A673 (cell line): ENCODE results near the gene PRR12. TPM values are rescaled to one million over a fixed set of nuclear protein-coding genes. Genes with fewer than 3 reads are reported as not detected.

Experiments used
- BruUV-seq: library from RNA; stranded (reverse); fragments of 400-500 nt; replicated peaks from 2 replicates; lab custom pipeline; 2021; lab: Mats Ljungman, UMichigan
- CTCF ChIA-PET: fragments of 300-600 bp; sonication (Branson Sonifier 250); formaldehyde crosslinking; loops from one replicate; lab custom pipeline; 2022; ENCODE audit warnings: antibody characterized with exemption; lab: Charles Lee
- POLR2A ChIA-PET: fragments of 300-600 bp; sonication (Branson Sonifier 250); formaldehyde crosslinking; loops from one replicate; lab custom pipeline; 2022; ENCODE audit warnings: antibody characterized with exemption; ENCODE audit not compliant: low non-redundant PET; lab: Charles Lee
- DNase-seq: peaks from one replicate; pipeline ENCODE4 v3.0.0-alpha.2; 2015; ENCODE audit warnings: low spot score
- H3K27ac ChIP-seq: fragments of 200-600 bp; sonication (generic); 2 replicates; pipeline ENCODE4 v1.5.1; 2016; ENCODE audit warnings: mixed run types, low read depth, mild to moderate bottlenecking, mixed read lengths, antibody characterized with exemption, low read length; ENCODE audit not compliant: poor library complexity, severe bottlenecking
- H3K27me3 ChIP-seq: fragments of 200-600 bp; sonication (generic); replicated peaks from 2 replicates; pipeline ENCODE4 v1.6.1; 2017; ENCODE audit warnings: mixed run types, low read depth, mild to moderate bottlenecking, mixed read lengths, antibody characterized with exemption, low read length; ENCODE audit not compliant: insufficient read depth, poor library complexity
- H3K36me3 ChIP-seq: fragments of 200-600 bp; sonication (generic); 2 replicates; pipeline ENCODE4 v1.6.1; 2016; ENCODE audit warnings: mixed run types, mild to moderate bottlenecking, mixed read lengths, antibody characterized with exemption, low read length; ENCODE audit not compliant: insufficient read depth, poor library complexity, severe bottlenecking
- H3K4me1 ChIP-seq: fragments of 200-600 bp; sonication (generic); 2 replicates; pipeline ENCODE4 v1.6.1; 2017; ENCODE audit warnings: mixed run types, mild to moderate bottlenecking, mixed read lengths, antibody characterized with exemption, low read length; ENCODE audit not compliant: insufficient read depth, poor library complexity, severe bottlenecking
- H3K4me3 ChIP-seq: fragments of 200-600 bp; sonication (generic); 2 replicates; pipeline ENCODE4 v1.5.1; 2016; ENCODE audit warnings: low read depth, mixed run types, mild to moderate bottlenecking, mixed read lengths, low read length; ENCODE audit not compliant: poor library complexity, severe bottlenecking
- H3K9me3 ChIP-seq: fragments of 200-600 bp; sonication (generic); 2 replicates; pipeline ENCODE4 v1.6.1; 2016; ENCODE audit warnings: mixed run types, low read depth, mild to moderate bottlenecking, mixed read lengths, antibody characterized with exemption, low read length; ENCODE audit not compliant: poor library complexity, severe bottlenecking
- EZH2 ChIP-seq: fragments of 200-600 bp; sonication (generic); IDR thresholded peaks from 2 replicates; pipeline ENCODE4 v1.6.1; 2017; ENCODE audit warnings: borderline replicate concordance, low read depth, mild to moderate bottlenecking, mixed read lengths, antibody characterized with exemption, low read length; ENCODE audit not compliant: poor library complexity, severe bottlenecking
- intact Hi-C: fragments of 100-400 bp; cut with micrococcal nuclease; formaldehyde crosslinking; loops from one replicate; pipeline ENCODE4 v1.10.0; 2022; ENCODE audit not compliant: unreplicated experiment
- total RNA-seq: library from RNA; stranded (reverse); gene quantifications from 2 replicates; pipeline ENCODE4 v1.2.3, GENCODE V29; 2021
- TF ChIP-seq, protein P1 (sequence below): fragments of 300-800, 200-600 bp; sonication (generic); conservative IDR thresholded peaks from 2 replicates; pipeline ENCODE4 v1.5.1; 2017; ENCODE audit warnings: low read depth, mild to moderate bottlenecking, antibody characterized with exemption, low read length, moderate library complexity, mixed read lengths

The PRR12 gene
- total RNA-seq, 1 experiment from 2014 or later: 54.0 TPM

DNA sequence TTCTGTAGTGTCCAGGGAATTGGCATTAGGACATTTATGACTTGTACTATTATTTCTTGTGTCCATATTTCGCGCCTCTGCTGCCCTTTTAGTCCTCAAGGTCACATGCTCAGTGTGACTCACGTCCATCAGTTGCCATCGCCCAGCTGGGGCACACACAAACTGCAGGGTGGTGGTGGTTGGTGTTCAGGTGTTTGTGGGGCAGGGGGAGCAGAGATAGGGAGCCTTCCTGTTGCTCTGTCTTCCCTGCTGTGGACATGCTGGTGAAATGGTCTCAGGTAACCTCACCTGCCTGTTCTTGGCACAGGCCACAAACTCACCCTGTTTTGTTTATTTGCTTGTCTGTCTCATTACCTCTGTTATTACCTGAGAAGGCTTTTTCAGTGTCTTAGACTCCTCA is 22.4 kb downstream of the PRR12 start:
- Histone ChIP-seq H3K9me3 (no peaks in the 10 kb centered on the region), H3K4me3 (no peak overlapping the region), H3K4me1 (no peaks in the 10 kb centered on the region), H3K36me3 (peaks cover 56% of the 10 kb centered on the region), H3K27me3 (no peaks in the 10 kb centered on the region), H3K27ac (no peak overlapping the region)
- TF ChIP-seq EZH2: no peak
- TF ChIP-seq, protein P1, sequence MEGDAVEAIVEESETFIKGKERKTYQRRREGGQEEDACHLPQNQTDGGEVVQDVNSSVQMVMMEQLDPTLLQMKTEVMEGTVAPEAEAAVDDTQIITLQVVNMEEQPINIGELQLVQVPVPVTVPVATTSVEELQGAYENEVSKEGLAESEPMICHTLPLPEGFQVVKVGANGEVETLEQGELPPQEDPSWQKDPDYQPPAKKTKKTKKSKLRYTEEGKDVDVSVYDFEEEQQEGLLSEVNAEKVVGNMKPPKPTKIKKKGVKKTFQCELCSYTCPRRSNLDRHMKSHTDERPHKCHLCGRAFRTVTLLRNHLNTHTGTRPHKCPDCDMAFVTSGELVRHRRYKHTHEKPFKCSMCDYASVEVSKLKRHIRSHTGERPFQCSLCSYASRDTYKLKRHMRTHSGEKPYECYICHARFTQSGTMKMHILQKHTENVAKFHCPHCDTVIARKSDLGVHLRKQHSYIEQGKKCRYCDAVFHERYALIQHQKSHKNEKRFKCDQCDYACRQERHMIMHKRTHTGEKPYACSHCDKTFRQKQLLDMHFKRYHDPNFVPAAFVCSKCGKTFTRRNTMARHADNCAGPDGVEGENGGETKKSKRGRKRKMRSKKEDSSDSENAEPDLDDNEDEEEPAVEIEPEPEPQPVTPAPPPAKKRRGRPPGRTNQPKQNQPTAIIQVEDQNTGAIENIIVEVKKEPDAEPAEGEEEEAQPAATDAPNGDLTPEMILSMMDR: no peak
- intact Hi-C loops: no loop called here
- ChIA-PET CTCF (no interaction called here), POLR2A (no interaction called here)
- BruUV-seq: no TSS peak
- no peak for DNase-seq

DNA sequence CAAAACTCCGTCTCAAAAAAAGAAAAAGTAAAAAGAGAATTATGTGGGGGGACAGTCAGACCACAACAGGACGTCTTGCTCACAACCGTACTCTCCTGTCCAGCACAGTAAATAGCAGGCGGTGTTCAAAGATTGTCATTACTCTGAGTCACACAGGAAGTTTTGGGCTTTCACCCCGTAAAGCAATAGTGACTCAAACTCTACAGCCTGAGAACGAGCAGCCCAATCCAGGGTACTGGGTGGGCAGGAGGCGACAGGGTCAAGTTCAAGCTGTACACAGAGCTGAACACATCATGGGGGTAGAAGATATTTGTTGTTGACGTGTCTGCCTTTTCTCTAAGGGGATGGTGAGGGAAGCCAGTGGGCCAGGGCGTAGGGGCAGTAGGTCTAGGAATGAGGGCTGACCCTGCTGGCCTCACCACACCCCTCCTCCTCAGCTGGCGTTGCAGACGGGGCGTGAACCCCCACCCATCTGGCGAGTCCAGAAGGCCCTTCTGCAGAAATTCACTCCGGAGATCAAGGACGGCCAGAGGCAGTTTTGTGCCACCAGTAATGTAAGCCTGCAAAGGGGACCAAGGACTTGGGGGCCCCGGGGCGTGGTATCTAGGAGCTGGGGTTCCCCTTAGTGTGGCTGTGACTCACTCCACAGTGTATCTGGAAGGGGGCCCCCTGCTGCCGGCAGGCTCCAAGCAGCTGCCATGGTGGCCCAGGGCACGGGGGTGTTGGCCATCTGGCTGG is 23.3 kb downstream of the PRR12 start:
- DNase-seq: no peak
- Histone ChIP-seq H3K4me1 (no peaks in the 10 kb centered on the region), H3K9me3 (no peaks in the 10 kb centered on the region), H3K27me3 (no peaks in the 10 kb centered on the region), H3K27ac (no peak overlapping the region), H3K4me3 (no peak overlapping the region), H3K36me3 (peaks cover 55% of the 10 kb centered on the region)
- TF ChIP-seq, protein P1: no peak
- TF ChIP-seq EZH2: no peak
- ChIA-PET POLR2A (no interaction called here), CTCF (no interaction called here)
- intact Hi-C loops: no loop called here
- no TSS peak for BruUV-seq

DNA sequence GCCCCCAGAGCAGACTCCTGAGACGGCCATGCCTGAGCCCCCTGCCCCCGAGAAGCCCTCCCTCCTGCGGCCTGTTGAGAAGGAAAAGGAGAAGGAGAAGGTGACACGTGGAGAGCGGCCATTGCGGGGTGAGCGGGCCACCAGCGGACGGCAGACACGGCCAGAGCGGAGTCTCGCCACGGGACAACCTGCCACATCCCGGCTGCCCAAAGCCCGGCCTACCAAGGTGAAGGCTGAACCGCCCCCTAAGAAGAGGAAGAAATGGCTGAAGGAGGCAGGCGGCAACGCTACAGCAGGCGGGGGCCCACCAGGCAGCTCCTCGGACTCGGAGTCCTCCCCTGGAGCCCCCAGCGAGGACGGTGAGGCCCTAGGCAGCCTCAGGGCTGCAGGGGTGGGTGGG is 24.9 kb downstream of the PRR12 start:
- H3K27ac ChIP-seq: no peak overlapping the region
- no TSS peak for BruUV-seq
- intact Hi-C loops: no loop called here
- no peaks in the 10 kb centered on the region for H3K4me1 ChIP-seq
- no peak for TF ChIP-seq EZH2
- TF ChIP-seq, protein P1: no peak
- no peak overlapping the region for H3K4me3 ChIP-seq
- no peak for DNase-seq
- ChIA-PET CTCF (no interaction called here), POLR2A (interaction anchor here (0.6 kb wide), 1 partner anchor 1111 kb away, joined by 7 read pairs; no protein-coding TSS in a partner anchor)
- no peaks in the 10 kb centered on the region for H3K9me3 ChIP-seq
- H3K36me3 ChIP-seq: peaks cover 57% of the 10 kb centered on the region
- H3K27me3 ChIP-seq: no peaks in the 10 kb centered on the region
